HG03064 (cell line): ENCODE data around the gene CD300LD.
"Not testable (repeated sequence)": the region's sequence is repeated elsewhere in the genome, so short reads cannot be mapped to it uniquely, and the experiment has no call there.

Experiments
- ATAC-seq: cut with Tn5 transposase; IDR thresholded peaks from one replicate; pipeline ENCODE4 v1.9.1; 2021; ENCODE audit warnings: low read depth; ENCODE audit not compliant: unreplicated experiment

Gene CD300LD

GRCh38 chr17:74573635-74574034, 18.4 kb downstream of the CD300LD start:
- ATAC-seq: not testable (repeated sequence)

- ATAC-seq: no peak
These were observed 18.9 kb downstream of the CD300LD start for GRCh38 chr17:74573169-74573568.

- no peak for ATAC-seq
These were observed 20.3 kb downstream of the CD300LD start for GRCh38 chr17:74571621-74572270.

- ATAC-seq: no peak
These were observed 22.8 kb downstream of the CD300LD start for GRCh38 chr17:74569020-74570003.

GRCh38 chr17:74568106-74568873, 23.8 kb downstream of the CD300LD start:
- ATAC-seq: no peak

GRCh38 chr17:74567397-74567796, 24.7 kb downstream of the CD300LD start, which contains the start of gene CD300H:
Gene CD300H, minus strand, starts transcription at chr17:74567509.
- ATAC-seq: no peak

- no peak for ATAC-seq
These were observed 25.8 kb downstream of the CD300LD start for GRCh38 chr17:74566132-74566753.

- no peak for ATAC-seq
These were observed 27.0 kb downstream of the CD300LD start for GRCh38 chr17:74565126-74565525.

GRCh38 chr17:74563358-74563757, 28.7 kb downstream of the CD300LD start:
- no peak for ATAC-seq

- ATAC-seq: no peak
These were observed 30.5 kb downstream of the CD300LD start for GRCh38 chr17:74561586-74561985.

GRCh38 chr17:74558882-74559519, 33.1 kb downstream of the CD300LD start:
- ATAC-seq: no peak

GRCh38 chr17:74558402-74558801, 33.7 kb downstream of the CD300LD start:
- not testable (repeated sequence) for ATAC-seq

GRCh38 chr17:74555427-74555940, 36.6 kb downstream of the CD300LD start:
- no peak for ATAC-seq

GRCh38 chr17:74554909-74555308, 37.2 kb downstream of the CD300LD start:
- no peak for ATAC-seq

- no peak for ATAC-seq
These were observed 40.0 kb downstream of the CD300LD start for GRCh38 chr17:74552037-74552436.

- no peak for ATAC-seq
These were observed 41.5 kb downstream of the CD300LD start for GRCh38 chr17:74550602-74551001.

- no peak for ATAC-seq
These were observed 42.7 kb downstream of the CD300LD start for GRCh38 chr17:74549343-74549742.

- ATAC-seq: no peak
These were observed 44.3 kb downstream of the CD300LD start for GRCh38 chr17:74547736-74548135.

- no peak for ATAC-seq
These were observed 44.8 kb downstream of the CD300LD start for GRCh38 chr17:74547264-74547663.

- no peak for ATAC-seq
These were observed 45.5 kb downstream of the CD300LD start for GRCh38 chr17:74546586-74546985.
